Right lobe of liver (tissue), 4 donors: Measurements from ENCODE around the gene TRIOBP.

Experiments used
- CTCF ChIP-seq, 4 donors: fragments of 200-600 bp in 3 of 4; fragments of 450-650 bp in 1 of 4; IDR thresholded peaks; one replicate each; pipeline versions ENCODE4 v1.5.1 to v1.8.0; 2016 to 2022; ENCODE audit warnings: antibody characterized with exemption in 4 of 4, mild to moderate bottlenecking in 2 of 4
- POLR2A ChIP-seq: fragments of 450-650 bp; IDR thresholded peaks from one replicate; pipeline ENCODE4 v1.6.1; 2017; ENCODE audit warnings: antibody characterized with exemption, mild to moderate bottlenecking
- donor health status: DM: no; HTN: no; CAD: no.
- donor health status: DM: no; HTN: no; CAD: no.
- donor health status: DM: no; HTN: yes; CAD: no.

GRCh38 chr22:37781434-37782059, 84.7 kb downstream of the TRIOBP start:
- TF ChIP-seq CTCF (IDR thresholded peaks at IDR 0.05) (peak; percentile 20 to 39 (median 30)), POLR2A (no peak)
